ENCODE results near the gene TRIM7.

TRIM7 gene
- 0.12 to 3.0 (median 1.0) reads per million in 18 experiments for total RNA-seq

GRCh38 chr5:181204826-181205760 lies at the start of gene TRIM7:
Gene TRIM7 (minus strand): TSS chr5:181205196. CDS start chr5:181205110, 86 bp downstream.
- peak; percentile 39 to 52 for DNase-seq

DNA sequence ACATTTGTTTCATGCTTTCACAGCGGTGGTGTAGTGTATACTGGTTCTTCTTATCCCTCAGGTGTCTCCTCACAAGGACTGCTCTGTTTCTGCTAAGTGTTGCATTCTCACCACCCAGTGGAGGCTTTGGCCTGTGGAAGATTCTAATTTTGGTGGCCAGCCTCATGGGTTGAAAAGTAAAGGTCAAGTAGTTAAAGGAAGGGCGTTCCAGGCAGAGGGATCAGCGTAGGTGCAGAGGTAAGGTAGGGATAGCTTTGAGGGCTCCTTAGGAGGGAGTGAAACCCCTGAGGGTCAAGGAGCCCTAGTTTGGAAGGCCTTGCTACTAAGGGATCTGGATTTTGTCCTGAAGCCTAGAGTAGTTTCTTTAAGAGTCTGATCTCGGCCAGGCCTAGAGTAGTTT lies 43.3 kb upstream of the TRIM7 start:
- no peak for DNase-seq

DNA sequence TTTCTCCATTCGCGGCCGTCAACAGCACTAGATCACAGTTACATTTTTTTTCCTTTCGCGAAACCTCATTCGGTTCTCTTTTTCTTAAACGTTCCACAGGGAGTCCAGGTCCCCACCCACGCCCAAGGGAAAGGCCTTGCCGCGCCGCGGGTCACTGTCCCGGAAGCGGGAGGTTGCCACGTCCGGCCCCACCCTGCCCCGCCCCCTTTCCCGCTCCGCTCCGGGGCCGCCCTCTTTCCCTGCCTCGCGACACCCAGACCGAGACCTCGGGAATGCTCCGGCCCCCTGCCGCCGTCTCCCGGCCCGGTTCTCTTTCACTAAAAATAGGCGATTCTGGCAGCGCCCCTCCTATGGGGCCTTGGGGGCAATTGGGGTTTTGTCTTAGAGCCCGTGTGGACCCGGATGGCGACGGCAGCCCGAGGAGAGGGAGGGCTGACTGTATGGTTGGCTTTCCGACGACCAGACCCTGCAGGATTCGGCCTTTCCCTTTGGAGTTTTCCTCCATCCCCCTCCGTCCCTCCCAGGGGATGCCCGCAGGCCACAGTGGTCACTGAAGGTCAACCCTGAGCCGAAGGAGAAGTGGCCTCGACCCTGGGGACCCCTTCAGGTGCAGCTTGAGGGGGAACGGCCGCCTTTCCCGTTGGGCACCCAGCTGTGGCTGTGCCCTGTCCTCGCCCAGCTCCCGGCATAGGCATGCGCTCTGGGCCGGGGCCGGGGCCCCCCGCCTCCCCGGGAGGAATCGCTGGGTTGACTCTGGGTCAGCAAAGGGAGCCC lies 41.5 kb upstream of the TRIM7 start:
- DNase-seq: peak; percentile 95 to 96

GRCh38 chr5:181245427-181246275 lies 40.7 kb upstream of the TRIM7 start:
- no peak for DNase-seq

DNA sequence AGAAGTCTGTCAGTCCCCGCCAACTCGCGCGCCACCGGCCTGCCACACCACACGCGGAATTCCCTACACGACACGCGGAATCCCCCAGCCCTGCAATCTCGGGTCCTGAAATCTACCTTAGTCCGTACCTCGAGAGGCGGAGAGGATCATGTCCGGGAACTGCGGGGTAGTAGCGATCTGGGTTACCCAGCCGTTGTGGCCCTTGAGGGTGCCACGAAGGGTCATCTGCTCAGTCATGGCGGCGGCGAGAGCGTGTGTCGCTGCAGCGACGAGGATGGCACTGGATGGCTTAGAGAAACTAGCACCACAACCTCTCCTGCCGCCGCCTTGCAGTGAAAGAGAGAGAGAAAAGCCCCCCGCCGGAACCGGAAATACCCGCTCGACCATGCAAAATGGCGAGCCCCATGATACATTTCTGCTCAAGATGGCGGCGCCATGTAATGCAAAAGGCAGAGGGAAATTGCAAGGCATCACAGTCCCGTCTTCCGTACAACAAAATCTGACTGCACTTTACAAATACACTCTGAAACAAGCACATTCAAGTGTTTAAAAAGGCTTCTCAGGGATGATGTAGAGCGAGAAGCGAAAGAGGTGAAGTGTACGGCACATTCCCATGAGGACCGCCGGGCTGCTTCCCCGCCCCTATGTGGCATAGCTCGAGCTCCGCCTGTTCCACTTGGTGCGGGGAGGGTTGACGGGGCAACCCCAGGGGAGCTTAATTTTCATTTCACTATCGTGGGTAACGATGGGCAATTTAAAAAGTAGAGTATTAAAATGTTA lies 38.8 kb upstream of the TRIM7 start, which contains the start of gene RACK1:
RACK1 (minus strand) TSS at position 343 of the 780 bp plus-strand sequence; CDS start at position 237, 106 bp downstream.
- DNase-seq: peak; percentile 85 to 87

DNA sequence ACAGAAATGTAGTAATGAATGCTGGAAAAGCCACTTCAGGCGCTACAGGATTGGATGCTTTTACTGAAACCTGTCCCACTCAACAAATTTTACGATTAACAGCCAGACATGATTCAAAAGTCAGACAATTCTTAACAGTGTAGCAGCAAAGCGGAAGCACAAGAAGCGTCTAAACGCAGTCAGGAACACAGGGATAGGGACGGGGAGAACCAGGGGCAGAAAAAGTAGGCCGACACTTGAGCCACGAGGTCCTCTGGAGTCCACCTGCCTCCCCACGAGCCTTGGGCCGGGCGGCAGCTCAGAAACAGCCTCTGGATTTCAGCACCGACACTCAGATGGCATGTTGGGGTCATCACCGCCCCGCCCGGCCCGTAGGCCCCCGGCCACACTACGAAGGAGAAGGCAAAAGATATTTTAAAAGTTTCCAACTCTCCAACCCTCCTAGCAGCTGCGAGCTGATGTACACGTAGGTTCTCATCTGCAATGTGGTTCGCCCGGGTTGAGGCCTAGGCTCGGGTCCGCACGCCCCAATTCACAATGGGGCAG lies 38.1 kb upstream of the TRIM7 start:
- DNase-seq: peak; percentile 31 to 54

DNA sequence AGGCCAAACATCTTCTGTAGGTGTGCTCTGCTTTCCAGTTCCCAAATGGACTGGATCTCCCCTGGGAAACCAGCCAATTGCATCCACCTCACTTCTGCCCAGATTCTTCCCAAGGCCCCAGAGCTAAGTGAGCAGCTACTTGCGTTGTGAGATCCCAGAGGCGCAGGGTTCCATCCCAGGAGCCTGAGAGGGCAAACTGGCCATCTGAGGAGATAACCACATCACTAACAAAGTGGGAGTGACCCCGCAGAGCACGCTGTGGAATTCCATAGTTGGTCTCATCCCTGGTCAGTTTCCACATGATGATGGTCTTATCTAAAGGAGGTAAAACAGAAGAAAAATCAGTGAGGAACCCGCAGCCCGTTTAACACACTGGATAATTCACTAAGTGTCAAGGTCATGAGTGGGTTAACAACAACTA lies 37.0 kb upstream of the TRIM7 start:
- no peak for DNase-seq

DNA sequence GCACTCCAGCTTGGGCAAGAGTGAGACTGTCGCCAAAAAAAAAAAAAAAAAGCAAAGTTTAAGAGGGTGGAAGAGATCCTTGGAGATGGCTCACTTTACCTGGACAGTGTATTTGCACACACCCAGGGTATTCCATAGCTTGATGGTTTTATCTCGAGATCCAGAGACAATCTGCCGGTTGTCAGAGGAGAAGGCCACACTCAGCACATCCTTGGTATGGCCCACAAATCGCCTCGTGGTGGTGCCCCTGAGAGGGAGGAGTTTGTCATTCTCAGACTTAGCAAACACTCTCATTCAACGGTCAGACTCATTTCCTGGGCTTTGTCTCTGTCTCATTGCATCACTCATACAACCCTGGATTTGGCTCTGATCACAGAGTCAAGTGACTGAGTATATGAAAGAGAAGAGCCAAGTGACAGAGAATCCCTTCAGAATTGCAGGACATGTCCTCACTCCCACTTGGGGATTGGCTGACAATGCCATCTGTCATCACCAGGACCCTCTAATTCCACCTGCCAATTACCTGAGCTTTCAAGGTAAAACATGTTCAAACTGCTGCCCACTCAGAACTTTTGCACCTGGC lies 36.5 kb upstream of the TRIM7 start:
- DNase-seq: peak; percentile 86 to 93

DNA sequence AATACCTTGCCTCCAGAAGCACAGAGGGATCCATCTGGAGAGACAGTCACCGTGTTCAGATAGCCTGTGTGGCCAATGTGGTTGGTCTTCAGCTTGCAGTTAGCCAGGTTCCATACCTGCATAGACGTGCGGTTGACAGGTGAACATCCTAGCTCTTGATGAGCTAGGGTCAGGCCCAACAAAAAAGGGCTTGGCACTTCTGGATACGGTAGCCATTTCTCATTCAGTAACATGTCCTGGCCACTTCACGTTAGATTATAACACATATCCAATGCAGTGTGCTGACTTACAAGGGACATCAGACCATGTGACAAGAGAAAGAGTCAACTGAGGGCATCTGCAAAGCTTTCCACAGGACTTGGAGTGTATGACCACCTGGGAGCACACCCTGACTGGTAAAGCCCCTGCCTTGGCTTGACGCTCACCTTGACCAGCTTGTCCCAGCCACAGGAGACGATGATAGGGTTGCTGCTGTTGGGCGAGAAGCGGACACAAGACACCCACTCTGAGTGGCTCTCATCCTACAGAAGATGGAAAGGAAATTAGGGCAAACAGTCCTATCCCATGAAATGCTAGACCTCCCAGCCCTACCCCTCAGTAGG lies 34.2 kb upstream of the TRIM7 start:
- no peak for DNase-seq

DNA sequence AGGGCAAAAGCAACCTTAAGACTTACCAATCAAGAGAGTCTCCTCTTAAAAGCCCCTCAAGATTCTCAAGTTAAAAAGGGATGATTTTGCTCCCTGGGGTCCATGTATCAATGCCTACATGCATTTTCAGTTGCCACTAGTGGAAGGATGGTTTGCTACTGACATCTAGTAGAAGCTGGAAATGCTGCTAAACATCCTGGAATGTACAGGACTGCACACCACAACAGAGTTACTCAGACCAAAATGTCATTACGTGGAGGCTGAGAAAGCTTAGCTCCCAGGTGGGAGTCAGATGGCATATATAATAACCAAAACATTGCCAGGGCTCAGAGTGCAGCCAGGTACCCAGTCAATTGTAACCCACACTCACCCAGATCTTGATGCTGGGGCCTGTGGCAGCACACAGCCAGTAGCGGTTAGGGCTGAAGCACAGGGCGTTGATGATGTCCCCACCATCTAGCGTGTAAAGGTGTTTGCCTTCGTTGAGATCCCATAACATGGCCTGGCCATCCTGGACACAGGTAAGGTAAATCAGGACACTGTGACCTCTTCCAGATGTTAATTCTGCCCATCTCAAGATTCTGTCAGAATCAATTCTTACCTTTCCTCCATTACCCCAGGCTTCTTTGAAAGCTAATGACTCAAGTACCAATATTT lies 32.9 kb upstream of the TRIM7 start:
- no peak for DNase-seq

DNA sequence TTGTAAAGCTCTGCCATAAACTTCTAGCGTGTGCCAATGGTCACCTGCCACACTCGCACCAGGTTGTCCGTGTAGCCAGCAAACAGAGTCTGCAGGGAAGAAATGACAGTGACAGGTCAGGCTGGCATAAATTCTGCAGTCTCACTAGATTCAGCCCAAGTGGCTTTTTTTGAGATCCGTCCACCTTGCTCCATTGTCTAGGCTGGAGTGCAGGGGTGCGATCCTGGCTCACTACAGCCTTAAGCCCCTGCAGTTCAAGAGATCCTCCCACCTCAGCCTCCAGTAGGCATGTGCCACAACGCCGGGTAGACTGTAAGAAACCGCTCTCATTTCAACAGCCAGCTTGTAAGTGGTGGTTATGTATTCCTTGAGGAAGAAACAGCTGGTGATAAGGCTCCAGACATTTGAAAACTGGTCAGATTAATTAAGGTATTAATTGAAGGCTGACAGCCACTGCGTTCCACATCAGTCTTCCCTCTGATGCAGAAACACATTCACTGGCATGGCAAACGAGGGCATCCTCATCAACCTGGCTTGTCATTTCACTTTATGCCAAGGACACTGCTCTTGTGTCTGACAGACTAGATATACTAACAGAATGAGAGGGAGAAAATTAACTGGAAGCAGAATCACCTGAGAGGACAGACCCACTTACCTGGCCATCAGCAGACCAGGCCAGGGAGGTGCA lies 32.1 kb upstream of the TRIM7 start:
- DNase-seq: no peak

DNA sequence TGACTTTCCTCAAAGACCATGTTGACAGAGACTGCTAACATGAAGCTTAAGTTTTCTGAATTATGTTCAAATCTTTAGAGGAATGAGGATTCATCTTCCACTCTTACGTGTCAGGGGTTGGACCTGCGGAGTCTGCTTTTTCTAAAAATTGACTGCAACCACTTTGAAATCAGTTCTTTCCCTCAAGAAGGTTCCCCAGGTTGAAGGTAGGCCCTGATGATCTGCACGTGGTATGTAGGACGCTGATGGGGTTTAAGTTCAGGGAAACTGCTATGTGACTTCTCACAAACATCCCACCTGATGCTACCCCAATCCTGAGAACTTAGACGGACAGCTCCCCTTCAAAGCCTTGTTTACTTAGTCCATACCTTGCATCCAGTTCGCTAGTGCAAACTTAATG lies 31.5 kb upstream of the TRIM7 start:
- DNase-seq: no peak

- DNase-seq: no peak
Measured at GRCh38 chr5:181235689-181236366, 30.8 kb upstream of the TRIM7 start.

DNA sequence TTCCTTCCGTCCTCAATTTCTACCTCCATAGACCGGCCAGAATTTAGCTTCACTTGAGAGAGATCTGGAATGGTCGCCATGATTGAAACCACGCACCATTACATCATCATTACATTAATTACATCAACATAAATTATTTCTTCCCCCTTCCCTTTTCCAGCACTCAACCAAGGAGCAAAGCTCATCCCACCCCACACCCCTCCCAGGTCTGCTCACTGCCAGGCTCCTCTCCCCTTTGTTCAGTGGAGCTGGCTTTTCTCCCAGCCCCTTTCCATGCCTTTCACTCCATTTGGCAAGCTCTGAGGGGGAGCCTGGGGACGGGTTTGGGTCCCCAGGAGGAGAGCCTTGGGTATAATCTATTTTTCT lies 30.3 kb upstream of the TRIM7 start:
- DNase-seq: no peak

GRCh38 chr5:181234455-181235306 lies 29.7 kb upstream of the TRIM7 start:
- DNase-seq: no peak

GRCh38 chr5:181233801-181234454 lies 28.9 kb upstream of the TRIM7 start:
- no peak for DNase-seq
